DND-41 (cell line): ENCODE data around the gene TBXA2R.

Experiments
- CTCF ChIP-seq: IDR thresholded peaks from 2 replicates; pipeline ENCODE4 v1.5.1; 2012; ENCODE audit warnings: borderline replicate concordance, low read length, moderate library complexity, mild to moderate bottlenecking; ENCODE audit not compliant: poor library complexity, severe bottlenecking; ENCODE audit errors: extremely low read depth
- EZH2 ChIP-seq: IDR thresholded peaks from 3 replicates; pipeline ENCODE4 v1.6.1; 2012; ENCODE audit warnings: borderline replicate concordance, low read depth, mild to moderate bottlenecking, moderate library complexity, low read length, inconsistent platforms; ENCODE audit not compliant: severe bottlenecking

- TF ChIP-seq CTCF (no peak), EZH2 (no peak)
Observed at GRCh38 chr19:3603121-3603811, 3.4 kb downstream of the TBXA2R start.
